Esophagus squamous epithelium (tissue), 5 donors: ENCODE data around the gene FOXO3. TPM values are rescaled to one million over a fixed set of nuclear protein-coding genes. Genes with fewer than 3 reads are reported as not detected.

Experiments used
- DNase-seq: peaks from one replicate; lab custom pipeline; 2025; lab: John Stamatoyannopoulos, UW
- H3K27ac ChIP-seq, 4 donors: fragments of 200-600 bp; sonication (generic); one replicate each; pipeline ENCODE4 v1.5.1; 2016 to 2019; ENCODE audit warnings: mild to moderate bottlenecking in 1 of 4
- H3K27me3 ChIP-seq, 4 donors: fragments of 200-600 bp; sonication (generic); 1 replicate in 3 of 4; 2 replicates in 1 of 4; pipeline versions ENCODE4 v1.5.1 to v1.6.0; 2017 to 2021; ENCODE audit warnings: antibody characterized with exemption in 1 of 4
- H3K36me3 ChIP-seq, 3 donors: fragments of 200-600 bp; sonication (generic); one replicate each; pipeline ENCODE4 v1.5.1; 2016 to 2019
- H3K4me1 ChIP-seq, 3 donors: fragments of 200-600 bp; sonication (generic); one replicate each; pipeline ENCODE4 v1.5.1; 2017 to 2019
- H3K4me3 ChIP-seq, 4 donors: fragments of 200-600 bp; sonication (generic); 1 replicate in 3 of 4; 2 replicates in 1 of 4; pipeline ENCODE4 v1.5.1; 2016 to 2019; ENCODE audit warnings: mild to moderate bottlenecking in 2 of 4, moderate library complexity in 1 of 4
- H3K9me3 ChIP-seq, 3 donors: fragments of 200-600 bp; sonication (generic); one replicate each; pipeline ENCODE4 v1.5.1; 2016 to 2019
- CTCF ChIP-seq, 6 experiments: fragments of 450-650 bp in 4 of 6; fragments of 200-600 bp in 2 of 6; sonication (generic) in 2 of 6; IDR thresholded peaks; one replicate each; pipeline ENCODE4 v1.5.1; 2016 to 2019; ENCODE audit warnings: antibody characterized with exemption in 6 of 6, mild to moderate bottlenecking in 4 of 6, moderate library complexity in 4 of 6
- POLR2A ChIP-seq, 4 donors: fragments of 450-650 bp; IDR thresholded peaks; one replicate each; pipeline ENCODE4 v1.6.1; 2017; ENCODE audit warnings: antibody characterized with exemption in 4 of 4, mild to moderate bottlenecking in 4 of 4, moderate library complexity in 3 of 4
- WGBS, 2 donors: methylation state at CpG; one replicate each; pipeline ENCODE4 v1.1.5; 2018; 5-methylcytosine and 5-hydroxymethylcytosine counted together
- intact Hi-C: fragments of 100-400 bp; cut with DNase I; formaldehyde crosslinking; loops from one replicate; pipeline ENCODE4 v1.15.0; 2022
- small RNA-seq, 4 donors: library from RNA; depleted of rRNA; stranded (forward); fragments of <200 nt; gene quantifications; one replicate each; pipeline ENCODE3, GENCODE V24; 2016
- total RNA-seq, 4 donors: library from RNA; depleted of rRNA; stranded (reverse); fragments of >200 nt; gene quantifications; one replicate each; pipeline ENCODE4 v1.1.0, GENCODE V29; 2016
- donor health status: DM: yes; HTN: yes; CAD: no.

The FOXO3 gene
- total RNA-seq, 4 donors from 2014 or later: 30.3 to 80.7 (median 34.3) TPM

GRCh38 chr6:108733706-108734265, 173.1 kb downstream of the FOXO3 start:
- no peak for DNase-seq
- Histone ChIP-seq H3K4me3 (no peak overlapping the region), H3K27ac (no peak overlapping the region), H3K4me1 (peaks cover 0 to 44% (median 8%) of the 10 kb centered on the region in 3 donors), H3K36me3 (no peaks in the 10 kb centered on the region), H3K9me3 (no peaks in the 10 kb centered on the region), H3K27me3 (no peaks in the 10 kb centered on the region)
- intact Hi-C loops: no loop called here
- TF ChIP-seq POLR2A (IDR thresholded peaks at IDR 0.05) (no peak), CTCF (IDR thresholded peaks at IDR 0.05) (no peak)
- 67 to 76% methylated on average over 2 of the region's 2 CpGs for WGBS, 2 donors

Small RNA genes lying within 50 kb of the gene (small RNA-seq; reads per million reads assigned to genes)
- gene AL391646.1 (0 reads per million in 4 donors), gene SUMO2P8 (0 reads per million in 4 donors)
